ENCODE data around the gene GABARAPL2. TPM values are rescaled to one million over a fixed set of nuclear protein-coding genes. Genes with fewer than 3 reads are reported as not detected.

GABARAPL2 gene
- total and polyA plus RNA-seq, 7 experiments from 2014 or later: 57.9 to 293 (median 79.6) TPM

- peaks cover 16 to 49% (median 35%) of the 10 kb centered on the region in 5 donors for H3K36me3 Mint-ChIP-seq
- no peak for DNase-seq
- Histone ChIP-seq H3K27ac (ENCODE audit: low read depth, low read length) (no peak overlapping the region), H3K9me3 (ENCODE audit: control insufficient read depth in 2 of 3, low read length in 3 of 3) (no peaks in the 10 kb centered on the region), H3K27me3 (ENCODE audit: control insufficient read depth in 2 of 2, insufficient read depth in 2 of 2, low read length in 2 of 2) (no peaks in the 10 kb centered on the region), H3K4me3 (ENCODE audit: low read length) (no peak overlapping the region), H3K4me1 (ENCODE audit: control insufficient read depth in 2 of 2, insufficient read depth in 2 of 2, low read length in 2 of 2) (peaks cover 0 to 50% of the 10 kb centered on the region in 2 donors), H3K36me3 (ENCODE audit: control insufficient read depth in 2 of 3, insufficient read depth in 3 of 3, low read length in 3 of 3) (peaks cover 0 to 72% (median 8%) of the 10 kb centered on the region in 3 experiments)
- no peak for ATAC-seq
- POLR2A ChIA-PET: interaction anchor here (0.7 kb wide), 1 partner anchor 24 kb away, joined by 9 read pairs; no protein-coding TSS in a partner anchor
- intact Hi-C loops (cut with micrococcal nuclease): no loop called here
- no peak overlapping the region for H3K4me3 Mint-ChIP-seq
- peaks cover 0 to 11% (median 4%) of the 10 kb centered on the region in 7 donors for H3K4me1 Mint-ChIP-seq
- CTCF ChIA-PET: no interaction called here
- no peak overlapping the region for H3K27ac Mint-ChIP-seq
- no peaks in the 10 kb centered on the region for H3K27me3 Mint-ChIP-seq
- no peaks in the 10 kb centered on the region for H3K9me3 Mint-ChIP-seq
Measured at GRCh38 chr16:75614066-75614897, 48.1 kb downstream of the GABARAPL2 start.

- Histone ChIP-seq H3K27ac (ENCODE audit: low read depth, low read length) (no peak overlapping the region), H3K9me3 (ENCODE audit: control insufficient read depth in 2 of 3, low read length in 3 of 3) (no peaks in the 10 kb centered on the region), H3K4me3 (ENCODE audit: low read length) (no peak overlapping the region), H3K4me1 (ENCODE audit: control insufficient read depth in 2 of 2, insufficient read depth in 2 of 2, low read length in 2 of 2) (peaks cover 0 to 56% of the 10 kb centered on the region in 2 donors), H3K36me3 (ENCODE audit: control insufficient read depth in 2 of 3, insufficient read depth in 3 of 3, low read length in 3 of 3) (peaks cover 0 to 72% (median 8%) of the 10 kb centered on the region in 3 experiments), H3K27me3 (ENCODE audit: control insufficient read depth in 2 of 2, insufficient read depth in 2 of 2, low read length in 2 of 2) (no peaks in the 10 kb centered on the region)
- Mint-ChIP-seq H3K4me3 (no peak overlapping the region), H3K4me1 (peaks cover 3 to 17% (median 11%) of the 10 kb centered on the region in 7 donors), H3K9me3 (no peaks in the 10 kb centered on the region), H3K36me3 (peaks cover 16 to 55% (median 36%) of the 10 kb centered on the region in 5 donors), H3K27ac (peak overlapping the region in 1 of 9 donors; percentile 61), H3K27me3 (no peaks in the 10 kb centered on the region)
- POLR2A ChIA-PET: no interaction called here
- intact Hi-C loops (cut with micrococcal nuclease): no loop called here
- CTCF ChIA-PET: interaction anchor here (0.7 kb wide), 2 partner anchors 29 to 59 kb away, joined by 3 to 4 read pairs; partner anchors contain the start of gene TMEM231
- DNase-seq: no peak
- ATAC-seq: no peak
Measured at GRCh38 chr16:75615619-75616018, 49.4 kb downstream of the GABARAPL2 start.

- Histone ChIP-seq H3K4me1 (ENCODE audit: control insufficient read depth in 2 of 2, insufficient read depth in 2 of 2, low read length in 2 of 2) (peaks cover 8 to 66% of the 10 kb centered on the region in 2 donors), H3K27ac (ENCODE audit: low read depth, low read length) (no peak overlapping the region), H3K9me3 (ENCODE audit: control insufficient read depth in 2 of 3, low read length in 3 of 3) (no peaks in the 10 kb centered on the region), H3K36me3 (ENCODE audit: control insufficient read depth in 2 of 3, insufficient read depth in 3 of 3, low read length in 3 of 3) (peaks cover 0 to 65% (median 8%) of the 10 kb centered on the region in 3 experiments), H3K4me3 (ENCODE audit: low read length) (peak overlapping the region; percentile 1), H3K27me3 (ENCODE audit: control insufficient read depth in 2 of 2, insufficient read depth in 2 of 2, low read length in 2 of 2) (no peaks in the 10 kb centered on the region)
- Mint-ChIP-seq H3K4me1 (peaks cover 12 to 26% (median 20%) of the 10 kb centered on the region in 7 donors), H3K4me3 (peak overlapping the region in 2 of 10 donors; percentile 17 to 58), H3K9me3 (no peaks in the 10 kb centered on the region), H3K27me3 (no peaks in the 10 kb centered on the region), H3K27ac (peak overlapping the region in 5 of 9 donors; percentile 19 to 81 (median 61)), H3K36me3 (peaks cover 16 to 55% (median 36%) of the 10 kb centered on the region in 5 donors)
- DNase-seq (no peak), ATAC-seq (no peak)
- intact Hi-C loops (cut with micrococcal nuclease): no loop called here
- ChIA-PET CTCF (interaction anchor here (0.7 kb wide), 1 partner anchor 30 kb away, joined by 4 read pairs; no protein-coding TSS in a partner anchor), POLR2A (no interaction called here)
Measured at GRCh38 chr16:75616521-75617010, 50.4 kb downstream of the GABARAPL2 start.

GRCh38 chr16:75617121-75617520 is 50.9 kb downstream of the GABARAPL2 start:
- Histone ChIP-seq H3K9me3 (ENCODE audit: control insufficient read depth in 2 of 3, low read length in 3 of 3) (no peaks in the 10 kb centered on the region), H3K27me3 (ENCODE audit: control insufficient read depth in 2 of 2, insufficient read depth in 2 of 2, low read length in 2 of 2) (no peaks in the 10 kb centered on the region), H3K27ac (ENCODE audit: low read depth, low read length) (no peak overlapping the region), H3K36me3 (ENCODE audit: control insufficient read depth in 2 of 3, insufficient read depth in 3 of 3, low read length in 3 of 3) (peaks cover 0 to 62% (median 6%) of the 10 kb centered on the region in 3 experiments), H3K4me3 (ENCODE audit: low read length) (peak overlapping the region; percentile 1), H3K4me1 (ENCODE audit: control insufficient read depth in 2 of 2, insufficient read depth in 2 of 2, low read length in 2 of 2) (peaks cover 13 to 69% of the 10 kb centered on the region in 2 donors)
- peaks cover 14 to 31% (median 26%) of the 10 kb centered on the region in 7 donors for H3K4me1 Mint-ChIP-seq
- POLR2A ChIA-PET: interaction anchor here (0.9 kb wide), 1 partner anchor 51 kb away, joined by 3 read pairs; the partner anchor contains the start of gene GABARAPL2
- CTCF ChIA-PET: no interaction called here
- peaks cover 16 to 53% (median 34%) of the 10 kb centered on the region in 5 donors for H3K36me3 Mint-ChIP-seq
- no peaks in the 10 kb centered on the region for H3K27me3 Mint-ChIP-seq
- no peak overlapping the region for H3K27ac Mint-ChIP-seq
- ATAC-seq: no peak
- H3K4me3 Mint-ChIP-seq: no peak overlapping the region
- DNase-seq: no peak
- intact Hi-C loops (cut with micrococcal nuclease): no loop called here
- no peaks in the 10 kb centered on the region for H3K9me3 Mint-ChIP-seq

GRCh38 chr16:75618780-75619179 is 52.6 kb downstream of the GABARAPL2 start:
- Mint-ChIP-seq H3K27ac (peak overlapping the region in 1 of 9 donors; percentile 10), H3K9me3 (peaks cover 0 to 4% (median 0%) of the 10 kb centered on the region in 11 donors), H3K27me3 (no peaks in the 10 kb centered on the region), H3K4me1 (peaks cover 14 to 41% (median 34%) of the 10 kb centered on the region in 7 donors), H3K36me3 (peaks cover 10 to 46% (median 26%) of the 10 kb centered on the region in 5 donors), H3K4me3 (peak overlapping the region in 2 of 10 donors; percentile 8 to 19)
- intact Hi-C loops (cut with micrococcal nuclease): no loop called here
- CTCF ChIA-PET: interaction anchor here (0.6 to 1.4 kb wide), 4 partner anchors 23 to 102 kb away, joined by 3 to 4 read pairs (median 3); no protein-coding TSS in a partner anchor
- Histone ChIP-seq H3K36me3 (ENCODE audit: control insufficient read depth in 2 of 3, insufficient read depth in 3 of 3, low read length in 3 of 3) (peaks cover 0 to 45% (median 0%) of the 10 kb centered on the region in 3 experiments), H3K4me1 (ENCODE audit: control insufficient read depth in 2 of 2, insufficient read depth in 2 of 2, low read length in 2 of 2) (peaks cover 20 to 73% of the 10 kb centered on the region in 2 donors), H3K4me3 (ENCODE audit: low read length) (no peak overlapping the region), H3K27ac (ENCODE audit: low read depth, low read length) (no peak overlapping the region), H3K27me3 (ENCODE audit: control insufficient read depth in 2 of 2, insufficient read depth in 2 of 2, low read length in 2 of 2) (no peaks in the 10 kb centered on the region), H3K9me3 (ENCODE audit: control insufficient read depth in 2 of 3, low read length in 3 of 3) (no peaks in the 10 kb centered on the region)
- POLR2A ChIA-PET: interaction anchor here (0.5 to 6.6 kb wide), 2 partner anchors 30 to 48 kb away, joined by 4 to 118 read pairs; partner anchors contain the start of genes KARS1 and TERF2IP
- DNase-seq (no peak), ATAC-seq (no peak)

All from naive thymus-derived CD4-positive, alpha-beta T cell (primary cell).